GM23338 (cell line): ENCODE measurements around the gene CDC42SE1. TPM values are rescaled to one million over a fixed set of nuclear protein-coding genes. Genes with fewer than 3 reads are reported as not detected.

Experiments used
- ATAC-seq: fragments of 200-7000 bp; cut with Tn5 transposase; 3 replicates; pipeline ENCODE4 v1.9.1; 2020
- DNase-seq: peaks from one replicate; pipeline ENCODE4 v3.0.0-alpha.2; 2015; ENCODE audit warnings: low spot score
- H2AFZ ChIP-seq: fragments of 200-600 bp; sonication (generic); 2 replicates; pipeline ENCODE4 v1.8.0; 2016; ENCODE audit warnings: antibody characterized with exemption, mild to moderate bottlenecking, moderate library complexity
- H3F3A ChIP-seq: fragments of 200-600 bp; sonication (generic); replicated peaks from 2 replicates; pipeline ENCODE4 v1.8.0; 2017; ENCODE audit warnings: antibody characterized with exemption, mixed run types, low read depth
- H3K27ac ChIP-seq: fragments of 200-600 bp; sonication (generic); 2 replicates; pipeline ENCODE4 v1.6.1; 2016; ENCODE audit warnings: low read depth
- H3K27me3 ChIP-seq: fragments of 200-600 bp; sonication (generic); 2 replicates; pipeline ENCODE4 v1.8.0; 2016; ENCODE audit warnings: mild to moderate bottlenecking, mixed run types, moderate library complexity; ENCODE audit not compliant: insufficient read depth
- H3K36me3 ChIP-seq: fragments of 200-600 bp; sonication (generic); 2 replicates; pipeline ENCODE4 v1.8.0; 2016; ENCODE audit warnings: mild to moderate bottlenecking; ENCODE audit not compliant: insufficient read depth
- H3K4me1 ChIP-seq: fragments of 200-600 bp; sonication (generic); 2 replicates; pipeline ENCODE4 v1.8.0; 2016; ENCODE audit warnings: mild to moderate bottlenecking, moderate library complexity; ENCODE audit not compliant: insufficient read depth
- H3K4me2 ChIP-seq: fragments of 200-600 bp; sonication (generic); 2 replicates; pipeline ENCODE4 v1.7.1; 2017; ENCODE audit warnings: mixed run types
- H3K4me3 ChIP-seq: fragments of 200-600 bp; sonication (generic); 2 replicates; pipeline ENCODE4 v1.6.1; 2016; ENCODE audit warnings: mixed run types
- H3K79me2 ChIP-seq: fragments of 200-600 bp; sonication (generic); replicated peaks from 2 replicates; pipeline ENCODE4 v1.8.0; 2017; ENCODE audit warnings: mild to moderate bottlenecking; ENCODE audit not compliant: insufficient read depth
- H3K9me2 ChIP-seq: fragments of 200-600 bp; sonication (generic); 2 replicates; pipeline ENCODE4 v1.8.0; 2017; ENCODE audit not compliant: insufficient read depth
- H4K20me1 ChIP-seq: fragments of 200-600 bp; sonication (generic); replicated peaks from 2 replicates; pipeline ENCODE4 v1.8.0; 2017; ENCODE audit warnings: mild to moderate bottlenecking; ENCODE audit not compliant: insufficient read depth
- H3K27ac Mint-ChIP-seq: 2 replicates; pipeline ENCODE4 v1.8.0; 2020; ENCODE audit warnings: inconsistent platforms, mild to moderate bottlenecking, moderate library complexity, mixed read lengths
- H3K27me3 Mint-ChIP-seq: 3 replicates; pipeline ENCODE4 v1.8.0; 2022; ENCODE audit warnings: low read depth, mild to moderate bottlenecking, moderate library complexity, mixed read lengths, inconsistent platforms; ENCODE audit not compliant: insufficient read depth, poor library complexity
- H3K36me3 Mint-ChIP-seq: 3 replicates; pipeline ENCODE4 v1.8.0; 2021; ENCODE audit warnings: low read depth, mild to moderate bottlenecking, inconsistent platforms, moderate library complexity, mixed read lengths
- H3K4me1 Mint-ChIP-seq: 3 replicates; pipeline ENCODE4 v1.8.0; 2020; ENCODE audit warnings: mild to moderate bottlenecking, inconsistent platforms, mixed read lengths
- H3K4me3 Mint-ChIP-seq: 3 replicates; pipeline ENCODE4 v1.8.0; 2021; ENCODE audit warnings: moderate library complexity, mild to moderate bottlenecking, inconsistent platforms, mixed read lengths
- H3K9me3 Mint-ChIP-seq: 3 replicates; pipeline ENCODE4 v1.8.0; 2020; ENCODE audit warnings: moderate library complexity, mild to moderate bottlenecking, inconsistent platforms, mixed read lengths
- CREB1 ChIP-seq: fragments of 250-450 bp; sonication (Bioruptor Pico); IDR thresholded peaks from 2 replicates; pipeline ENCODE4 v1.5.0; 2020; ENCODE audit warnings: low read depth, mild to moderate bottlenecking, moderate library complexity
- EZH2 ChIP-seq: fragments of 200-600 bp; sonication (generic); IDR thresholded peaks from one replicate; pipeline ENCODE4 v1.8.0; 2017; ENCODE audit warnings: antibody characterized with exemption, mild to moderate bottlenecking, low read depth; ENCODE audit not compliant: unreplicated experiment
- JUNB ChIP-seq: IDR thresholded peaks from one replicate; pipeline ENCODE4 v1.6.1; 2016; ENCODE audit warnings: antibody characterized with exemption; ENCODE audit not compliant: unreplicated experiment
- REST ChIP-seq: IDR thresholded peaks from one replicate; pipeline ENCODE4 v1.6.1; 2018; ENCODE audit warnings: antibody characterized with exemption; ENCODE audit not compliant: unreplicated experiment
- ZNF331 ChIP-seq: fragments of 250-450 bp; sonication (Bioruptor Pico); IDR thresholded peaks from 2 replicates; pipeline ENCODE4 v1.5.0; 2020; ENCODE audit warnings: low read depth, mild to moderate bottlenecking, moderate library complexity
- polyA plus RNA-seq: library from polyadenylated mRNA; unstranded; fragments of >200 nt; fragmentation: Nextera tagmentation; extraction: Ambion mirVana; gene quantifications from 2 replicates; pipeline ENCODE4 v1.2.1, GENCODE V29; 2016
- total RNA-seq: library from RNA; depleted of rRNA; stranded (reverse); fragments of >200 nt; shearing (Covaris generic); gene quantifications from 2 replicates; pipeline ENCODE4 v1.2.3, GENCODE V29; 2014

The CDC42SE1 gene
- total and polyA plus RNA-seq, 2 experiments from 2014 or later: 18.3 to 49.1 TPM

GRCh38 chr1:151012684-151013471, 46.5 kb downstream of the CDC42SE1 start (continued):
- no peak for TF ChIP-seq JUNB

GRCh38 chr1:151011154-151011850, 48.1 kb downstream of the CDC42SE1 start:
- ATAC-seq: no peak

More at GRCh38 chr1:151011154-151011850, 48.1 kb downstream of the CDC42SE1 start:
- Histone ChIP-seq H3K4me1 (peaks cover 9% of the 10 kb centered on the region), H3K4me2 (no peak overlapping the region), H3F3A (peaks cover 8% of the 10 kb centered on the region; the same call in 1 of the 2 replicates), H3K9me2 (no peaks in the 10 kb centered on the region), H3K27me3 (no peaks in the 10 kb centered on the region), H3K79me2 (peaks cover 15% of the 10 kb centered on the region), H3K4me3 (no peak overlapping the region), H2AFZ (no peak overlapping the region), H3K27ac (no peak overlapping the region), H4K20me1 (no peaks in the 10 kb centered on the region; the same call in 1 of the 2 replicates), H3K36me3 (no peaks in the 10 kb centered on the region)
- Mint-ChIP-seq H3K27me3 (peaks cover 12% of the 10 kb centered on the region), H3K9me3 (no peaks in the 10 kb centered on the region), H3K4me1 (peaks cover 25% of the 10 kb centered on the region; the same call in 2 of the 3 replicates), H3K4me3 (no peak overlapping the region), H3K27ac (no peak overlapping the region), H3K36me3 (no peaks in the 10 kb centered on the region; the same call in 2 of the 3 replicates)
- TF ChIP-seq EZH2 (no peak), ZNF331 (CRISPR knock-in tag) (no peak), CREB1 (CRISPR knock-in tag) (no peak), REST (no peak)
- no peak for DNase-seq
